GM12801 (cell line): ENCODE data around the gene SLC5A1.

ENCODE experiments used
- CTCF ChIP-seq: IDR thresholded peaks from one replicate; pipeline ENCODE4 v1.5.1; 2011; ENCODE audit warnings: control low read depth; ENCODE audit not compliant: insufficient read length; ENCODE audit errors: extremely low read depth

Gene SLC5A1

GRCh38 chr22:32144496-32145274, 101.6 kb downstream of the SLC5A1 start:
- no peak for TF ChIP-seq CTCF

- TF ChIP-seq CTCF: no peak
Measured at GRCh38 chr22:32158712-32159533, 115.9 kb downstream of the SLC5A1 start, which contains the start of gene C22orf42. Gene C22orf42 (minus strand): TSS chr22:32159303. CDS start chr22:32159215, 88 bp downstream.
